HCT116 (cell line): Measurements from ENCODE around the gene CAMP. TPM values are rescaled to one million over a fixed set of nuclear protein-coding genes. Genes with fewer than 3 reads are reported as not detected.

Experiments
- ATAC-seq: fragments of 200-7000 bp; cut with Tn5 transposase; 2 replicates; pipeline ENCODE4 v1.9.1; 2020; ENCODE audit warnings: mild to moderate bottlenecking, moderate library complexity
- BruUV-seq: library from RNA; stranded (reverse); fragments of 400-500 nt; replicated peaks from 2 replicates; lab custom pipeline; 2021; lab: Mats Ljungman, UMichigan
- CTCF ChIA-PET: fragments of 300-600 bp; sonication (Branson Sonifier 250); formaldehyde crosslinking; loops from one replicate; lab custom pipeline; 2021; ENCODE audit warnings: antibody characterized with exemption; lab: Charles Lee
- POLR2A ChIA-PET: fragments of 300-600, 350-600 bp; sonication (Branson Sonifier 250); formaldehyde crosslinking; loops from one replicate; lab custom pipeline; 2021; ENCODE audit warnings: antibody characterized with exemption; lab: Charles Lee
- RAD21 ChIA-PET, 2 experiments: fragments of 300-600 bp; sonication (Branson Sonifier 250); formaldehyde crosslinking; loops; one replicate each; lab custom pipeline; 2023; ENCODE audit warnings: low total read pairs in 2 of 2; ENCODE audit not compliant: uncharacterized antibody in 2 of 2, unreplicated experiment in 2 of 2, low non-redundant PET in 1 of 2; lab: Charles Lee
- DNase-seq: peaks from one replicate; pipeline ENCODE4 v3.0.0-alpha.2; 2010; ENCODE audit warnings: low read depth, low spot score
- H2AFZ ChIP-seq: fragments of 200-600 bp; shearing (Covaris generic), sonication (generic); 2 replicates; pipeline ENCODE4 v1.6.1; 2017; ENCODE audit warnings: low read depth, mixed run types, mixed read lengths, antibody characterized with exemption, low read length; ENCODE audit not compliant: poor library complexity, severe bottlenecking
- H3K27ac ChIP-seq: 2 replicates; pipeline ENCODE4 v1.5.1; 2012; ENCODE audit warnings: low read depth, low read length
- H3K27me3 ChIP-seq: fragments of 200-600 bp; sonication (generic); 2 replicates; pipeline ENCODE4 v1.6.1; 2016; ENCODE audit warnings: mixed run types, low read length, mixed read lengths; ENCODE audit not compliant: insufficient read depth
- H3K36me3 ChIP-seq, 2 experiments: fragments of 200-500 bp in 1 of 2; fragments of 200-600 bp in 1 of 2; sonication (Bioruptor generic) in 1 of 2; sonication (generic) in 1 of 2; 2 replicates each; pipeline versions ENCODE4 v1.5.1 to v1.6.1; 2014 to 2016; ENCODE audit warnings: low read length in 2 of 2, inconsistent platforms in 1 of 2, mixed read lengths in 1 of 2, mixed run types in 1 of 2; ENCODE audit not compliant: insufficient read depth in 2 of 2, control insufficient read depth in 1 of 2
- H3K4me1 ChIP-seq, 2 experiments: fragments of 200-600 bp in 1 of 2; sonication (generic) in 1 of 2; 2 replicates each; pipeline versions ENCODE4 v1.5.1 to v1.6.1; 2012 to 2017; ENCODE audit warnings: low read length in 2 of 2, inconsistent platforms in 1 of 2, mild to moderate bottlenecking in 1 of 2, mixed read lengths in 1 of 2, mixed run types in 1 of 2, moderate library complexity in 1 of 2; ENCODE audit not compliant: insufficient read depth in 2 of 2, control insufficient read depth in 1 of 2
- H3K4me2 ChIP-seq: fragments of 200-600 bp; sonication (generic); 2 replicates; pipeline ENCODE4 v1.6.1; 2017; ENCODE audit warnings: mixed run types, low read length, mixed read lengths
- H3K4me3 ChIP-seq, 2 experiments: fragments of 200-600 bp in 1 of 2; sonication (generic) in 1 of 2; replicated peaks in 1 of 2; 2 replicates each; pipeline ENCODE4 v1.5.1; 2011 to 2016; ENCODE audit warnings: low read length in 2 of 2, control low read depth in 1 of 2, low read depth in 1 of 2, mild to moderate bottlenecking in 1 of 2, mixed read lengths in 1 of 2, mixed run types in 1 of 2
- H3K79me2 ChIP-seq: fragments of 200-600 bp; sonication (generic); 2 replicates; pipeline ENCODE4 v1.6.1; 2017; ENCODE audit warnings: mild to moderate bottlenecking, mixed run types, low read length, moderate library complexity, mixed read lengths; ENCODE audit not compliant: insufficient read depth
- H3K9ac ChIP-seq: fragments of 200-600 bp; sonication (generic); 2 replicates; pipeline ENCODE4 v1.6.1; 2016; ENCODE audit warnings: low read length, mixed read lengths
- H3K9me2 ChIP-seq: fragments of 200-600 bp; sonication (generic), shearing (Covaris generic); 2 replicates; pipeline ENCODE4 v1.6.1; 2017; ENCODE audit warnings: mixed run types, mild to moderate bottlenecking, moderate library complexity; ENCODE audit not compliant: insufficient read depth
- H3K9me3 ChIP-seq, 2 experiments: fragments of 200-500 bp in 1 of 2; fragments of 200-600 bp in 1 of 2; sonication (Bioruptor generic) in 1 of 2; sonication (generic) in 1 of 2; 2 replicates each; pipeline ENCODE4 v1.6.1; 2014 to 2017; ENCODE audit warnings: low read length in 2 of 2, mixed read lengths in 2 of 2, inconsistent platforms in 1 of 2, low read depth in 1 of 2, mild to moderate bottlenecking in 1 of 2, mixed run types in 1 of 2, moderate library complexity in 1 of 2; ENCODE audit not compliant: control insufficient read depth in 1 of 2, insufficient read depth in 1 of 2
- H4K20me1 ChIP-seq: fragments of 200-600 bp; sonication (generic), shearing (Covaris generic); 2 replicates; pipeline ENCODE4 v1.6.1; 2017; ENCODE audit warnings: mixed run types, mild to moderate bottlenecking, moderate library complexity; ENCODE audit not compliant: insufficient read depth
- CEBPB ChIP-seq: IDR thresholded peaks from 2 replicates; pipeline ENCODE4 v1.6.1; 2012; ENCODE audit warnings: low read depth
- EGR1 ChIP-seq: IDR thresholded peaks from 2 replicates; pipeline ENCODE4 v1.6.1; 2012; ENCODE audit warnings: low read depth
- POLR2AphosphoS5 ChIP-seq: IDR thresholded peaks from 2 replicates; pipeline ENCODE4 v1.6.1; 2011; ENCODE audit warnings: mild to moderate bottlenecking, low read depth, low read length, moderate library complexity
- REST ChIP-seq: IDR thresholded peaks from 2 replicates; pipeline ENCODE4 v1.6.1; 2012; ENCODE audit warnings: low read depth
- SRF ChIP-seq: IDR thresholded peaks from 2 replicates; pipeline ENCODE4 v1.6.1; 2012; ENCODE audit warnings: low read depth
- TCF7L2 ChIP-seq: IDR thresholded peaks from 2 replicates; pipeline ENCODE4 v1.7.0; 2011; ENCODE audit warnings: borderline replicate concordance, inconsistent platforms; ENCODE audit not compliant: insufficient read depth, insufficient read length; ENCODE audit errors: extremely low read depth
- ZBTB33 ChIP-seq: IDR thresholded peaks from 2 replicates; pipeline ENCODE4 v1.6.1; 2011; ENCODE audit warnings: mild to moderate bottlenecking, low read length, moderate library complexity; ENCODE audit not compliant: insufficient replicate concordance; ENCODE audit errors: extremely low read depth
- intact Hi-C: fragments of 100-400 bp; cut with micrococcal nuclease; formaldehyde crosslinking; loops from 2 replicates; pipeline ENCODE4 v1.10.0; 2022
- total RNA-seq: library from RNA; stranded (reverse); gene quantifications from one replicate; pipeline ENCODE4 v1.2.1, GENCODE V29; 2021; ENCODE audit not compliant: unreplicated experiment

Gene CAMP
- total RNA-seq, 1 experiment from 2014 or later, result not detected

- TF ChIP-seq TCF7L2, result no peak
- no peak for TF ChIP-seq POLR2AphosphoS5
These were observed 45.8 kb downstream of the CAMP start (continued) for GRCh38 chr3:48268936-48269561.

GRCh38 chr3:48269592-48269991 lies 46.3 kb downstream of the CAMP start:
- CTCF ChIA-PET, result interaction anchor here (1.3 kb wide), 1 partner anchor 166 kb away, joined by 8 read pairs; no protein-coding TSS in a partner anchor
- POLR2A ChIA-PET, result no interaction called here
- ATAC-seq, result no peak
- H3K79me2 ChIP-seq, result no peaks in the 10 kb centered on the region
- intact Hi-C loops, result no loop called here
- no peak overlapping the region for H3K4me3 ChIP-seq
- H3K4me2 ChIP-seq, result no peak overlapping the region
- TF ChIP-seq ZBTB33, result no peak
- no peak for TF ChIP-seq CEBPB
- TF ChIP-seq POLR2AphosphoS5, result no peak
- no peak for TF ChIP-seq SRF
- no peak for TF ChIP-seq REST
- TF ChIP-seq EGR1, result no peak
- no peak overlapping the region for H2AFZ ChIP-seq
- H3K9me3 ChIP-seq, result no peaks in the 10 kb centered on the region
- BruUV-seq, result no TSS peak
- H3K9me2 ChIP-seq, result no peaks in the 10 kb centered on the region
- no peaks in the 10 kb centered on the region for H4K20me1 ChIP-seq
- RAD21 ChIA-PET, result interaction anchor here in 1 of 2 experiments (0.6 kb wide), 1 partner anchor 26 kb away, joined by 3 read pairs; no protein-coding TSS in a partner anchor
- H3K4me1 ChIP-seq, result peaks cover 0 to 6% of the 10 kb centered on the region in 2 experiments; a peak in 1 of 4 replicates
- H3K27ac ChIP-seq, result no peak overlapping the region
- no peaks in the 10 kb centered on the region for H3K27me3 ChIP-seq
- no peak for DNase-seq
- no peak overlapping the region for H3K9ac ChIP-seq
- peaks cover 8 to 22% of the 10 kb centered on the region in 2 experiments; a peak in 3 of 4 replicates for H3K36me3 ChIP-seq
